Small intestine (tissue), 7 donors: ENCODE data around the gene AJM1. TPM values are rescaled to one million over a fixed set of nuclear protein-coding genes. Genes with fewer than 3 reads are reported as not detected.
A peak's percentile ranks its signal among the peaks of the same experiment; 100 is the strongest.
"Not testable (repeated sequence)": the region's sequence is repeated elsewhere in the genome, so short reads cannot be mapped to it uniquely, and the experiment has no call there.

Experiments used
- DNase-seq, 2 donors: peaks; one replicate each; pipeline versions ENCODE4 v3.0.0 to v3.0.0-alpha.2; 2013
- FAIRE-seq: peaks from 2 replicates; lab custom pipeline; 2012; peaks lifted over from hg19 to GRCh38; lab: Jason Lieb, UNC
- H3K27ac ChIP-seq, 3 donors: one replicate each; pipeline ENCODE4 v1.5.1; 2013; ENCODE audit warnings: low read length in 2 of 3, mild to moderate bottlenecking in 2 of 3, control low read depth in 1 of 3, inconsistent platforms in 1 of 3, low read depth in 1 of 3, moderate library complexity in 1 of 3
- H3K27me3 ChIP-seq, 3 donors: one replicate each; pipeline ENCODE4 v1.6.1; 2013; ENCODE audit warnings: low read length in 3 of 3, inconsistent platforms in 1 of 3; ENCODE audit not compliant: control insufficient read depth in 3 of 3, insufficient read depth in 3 of 3
- H3K36me3 ChIP-seq, 3 donors: one replicate each; pipeline ENCODE4 v1.6.1; 2013; ENCODE audit warnings: low read length in 3 of 3, inconsistent platforms in 1 of 3, low read depth in 1 of 3, mild to moderate bottlenecking in 1 of 3, moderate library complexity in 1 of 3; ENCODE audit not compliant: control insufficient read depth in 3 of 3, insufficient read depth in 2 of 3
- H3K4me1 ChIP-seq, 3 donors: one replicate each; pipeline ENCODE4 v1.6.1; 2013; ENCODE audit warnings: low read length in 2 of 3, inconsistent platforms in 1 of 3, low read depth in 1 of 3, mild to moderate bottlenecking in 1 of 3, moderate library complexity in 1 of 3; ENCODE audit not compliant: control insufficient read depth in 3 of 3, insufficient read depth in 2 of 3
- H3K4me3 ChIP-seq, 3 donors: one replicate each; pipeline ENCODE4 v1.5.1; 2013; ENCODE audit warnings: low read length in 3 of 3, control low read depth in 1 of 3, inconsistent platforms in 1 of 3, low read depth in 1 of 3, mild to moderate bottlenecking in 1 of 3, moderate library complexity in 1 of 3
- H3K9me3 ChIP-seq, 2 donors: one replicate each; pipeline ENCODE4 v1.6.1; 2013; ENCODE audit warnings: low read depth in 1 of 2, low read length in 1 of 2; ENCODE audit not compliant: control insufficient read depth in 2 of 2, insufficient read depth in 1 of 2
- WGBS, 3 donors: extraction: QIAGEN DNeasy Blood & Tissue Kit; methylation state at CpG; one replicate each; pipeline ENCODE4 v1.1.7; 2013; 5-methylcytosine and 5-hydroxymethylcytosine counted together
- polyA plus RNA-seq, 4 donors: library from polyadenylated mRNA; stranded (reverse) in 3 of 4; unstranded in 1 of 4; fragments of 200-250 nt in 3 of 4; fragments of 120-200 nt in 1 of 4; gene quantifications; one replicate each; pipeline versions ENCODE4 v1.2.1 to v1.2.3, GENCODE V29; 2013
- donor health status: healthy with polysubstance abuse.
- donor health status: control.
- donor health status: control.
- donor health status: Bipolar disorder and iron deficiency.
- donor health status: healthy.

Gene AJM1
- polyA plus RNA-seq, 4 donors, result 1.1 to 11.6 (median 2.6) TPM

- DNase-seq (no peak), FAIRE-seq (no peak)
- peak overlapping the region in 1 of 3 donors; percentile 64 for H3K4me3 ChIP-seq
- H3K27ac ChIP-seq, result peak overlapping the region in 1 of 3 donors; percentile 95
- H3K4me1 ChIP-seq, result peaks cover 0 to 61% (median 3%) of the 10 kb centered on the region in 3 donors
- H3K9me3 ChIP-seq, result no peaks in the 10 kb centered on the region
- peaks cover 0 to 28% (median 0%) of the 10 kb centered on the region in 3 donors for H3K36me3 ChIP-seq
- peaks cover 0 to 4% (median 3%) of the 10 kb centered on the region in 3 donors for H3K27me3 ChIP-seq
- 48 to 76% (median 59%) methylated on average over 4 to 6 of the region's 6 CpGs for WGBS, 3 donors
Observed at GRCh38 chr9:136798708-136799078, 43.6 kb upstream of the AJM1 start.

- peak overlapping the region; percentile 33 to 64 (median 46) for H3K4me3 ChIP-seq
- peak; percentile 47 to 84 for DNase-seq
- no peaks in the 10 kb centered on the region for H3K9me3 ChIP-seq
- H3K4me1 ChIP-seq, result peaks cover 0 to 55% (median 3%) of the 10 kb centered on the region in 3 donors
- peaks cover 0 to 4% (median 3%) of the 10 kb centered on the region in 3 donors for H3K27me3 ChIP-seq
- no peak for FAIRE-seq
- H3K36me3 ChIP-seq, result peaks cover 0 to 27% (median 0%) of the 10 kb centered on the region in 3 donors
- peak overlapping the region in 1 of 3 donors; percentile 95 for H3K27ac ChIP-seq
- 2 to 26% (median 17%) methylated on average over 30 to 35 of the region's 35 CpGs for WGBS, 3 donors
Observed at GRCh38 chr9:136799079-136799853, 43.0 kb upstream of the AJM1 start.

GRCh38 chr9:136799854-136800657 is 42.2 kb upstream of the AJM1 start:
- Histone ChIP-seq H3K9me3 (no peaks in the 10 kb centered on the region), H3K27me3 (peaks cover 0 to 4% (median 3%) of the 10 kb centered on the region in 3 donors), H3K27ac (peak overlapping the region in 2 of 3 donors; percentile 43 to 95), H3K4me1 (peaks cover 0 to 47% (median 3%) of the 10 kb centered on the region in 3 donors), H3K4me3 (peak overlapping the region; percentile 33 to 64 (median 46)), H3K36me3 (peaks cover 0 to 27% (median 0%) of the 10 kb centered on the region in 3 donors)
- DNase-seq, result peak; percentile 92 to 96
- 0 to 1% (median 0%) methylated on average over 44 to 63 of the region's 63 CpGs for whole genome bisulfite sequencing, 3 donors
- FAIRE-seq, result no peak

- 61 to 83% (median 78%) methylated on average over 6 of the region's 6 CpGs for WGBS, 3 donors
- no peak overlapping the region for H3K4me3 ChIP-seq
- peaks cover 4 to 37% (median 5%) of the 10 kb centered on the region in 3 donors for H3K4me1 ChIP-seq
- FAIRE-seq (no peak), DNase-seq (no peak)
- no peak overlapping the region for H3K27ac ChIP-seq
- H3K36me3 ChIP-seq, result peaks cover 0 to 41% (median 0%) of the 10 kb centered on the region in 3 donors
- peaks cover 0 to 4% (median 3%) of the 10 kb centered on the region in 3 donors for H3K27me3 ChIP-seq
- no peaks in the 10 kb centered on the region for H3K9me3 ChIP-seq
Observed at GRCh38 chr9:136802321-136802720, 40.0 kb upstream of the AJM1 start.

GRCh38 chr9:136803009-136803550 is 39.2 kb upstream of the AJM1 start:
- not testable (repeated sequence) for H3K27me3 ChIP-seq, DNase-seq, H3K4me3 ChIP-seq, H3K9me3 ChIP-seq, FAIRE-seq, H3K27ac ChIP-seq
- peaks cover 0 to 41% (median 0%) of the 10 kb centered on the region in 3 donors for H3K36me3 ChIP-seq
- peaks cover 4 to 32% (median 5%) of the 10 kb centered on the region in 3 donors for H3K4me1 ChIP-seq
- 88 to 94% (median 91%) methylated on average over 6 to 8 of the region's 9 CpGs for WGBS, 3 donors

- WGBS, 3 donors, result 87 to 90% (median 87%) methylated on average over 21 to 22 of the region's 22 CpGs
- no peak overlapping the region for H3K4me3 ChIP-seq
- peaks cover 0 to 41% (median 0%) of the 10 kb centered on the region in 3 donors for H3K36me3 ChIP-seq
- H3K27me3 ChIP-seq, result peaks cover 0 to 4% (median 3%) of the 10 kb centered on the region in 3 donors
- no peaks in the 10 kb centered on the region for H3K9me3 ChIP-seq
- H3K27ac ChIP-seq, result no peak overlapping the region
- DNase-seq (no peak), FAIRE-seq (no peak)
- peaks cover 4 to 27% (median 5%) of the 10 kb centered on the region in 3 donors for H3K4me1 ChIP-seq
Observed at GRCh38 chr9:136803551-136804508, 38.4 kb upstream of the AJM1 start.

GRCh38 chr9:136804509-136805206 is 37.6 kb upstream of the AJM1 start:
- FAIRE-seq (no peak), DNase-seq (no peak)
- peaks cover 0 to 4% (median 0%) of the 10 kb centered on the region in 3 donors for H3K27me3 ChIP-seq
- H3K36me3 ChIP-seq, result peaks cover 0 to 46% (median 0%) of the 10 kb centered on the region in 3 donors
- whole genome bisulfite sequencing, 3 donors, result 90 to 94% (median 93%) methylated on average over 19 to 20 of the region's 20 CpGs
- no peak overlapping the region for H3K4me3 ChIP-seq
- H3K27ac ChIP-seq, result no peak overlapping the region
- peaks cover 4 to 21% (median 5%) of the 10 kb centered on the region in 3 donors for H3K4me1 ChIP-seq
- no peaks in the 10 kb centered on the region for H3K9me3 ChIP-seq
